SK-N-MC (cell line): ENCODE results near the gene KIF19.
A peak's percentile ranks its signal among the peaks of the same experiment; 100 is the strongest.

Experiments used
- DNase-seq: peaks from one replicate; pipeline ENCODE4 v3.0.0-alpha.2; 2011; ENCODE audit warnings: low read depth, low spot score
- H3K27ac ChIP-seq: fragments of 200-600 bp; sonication (generic); 2 replicates; pipeline ENCODE4 v1.5.1; 2016; ENCODE audit warnings: mixed run types
- H3K36me3 ChIP-seq: fragments of 200-600 bp; sonication (generic); 2 replicates; pipeline ENCODE4 v1.6.1; 2017; ENCODE audit warnings: antibody characterized with exemption, low read length, mixed read lengths; ENCODE audit not compliant: insufficient read depth
- H3K4me3 ChIP-seq: fragments of 200-600 bp; sonication (generic); 2 replicates; pipeline ENCODE4 v1.5.1; 2016
- H3K9ac ChIP-seq: fragments of 200-600 bp; sonication (generic); 2 replicates; pipeline ENCODE4 v1.8.0; 2017; ENCODE audit warnings: mixed run types, mixed read lengths; ENCODE audit not compliant: insufficient read length
- H3K9me3 ChIP-seq: fragments of 200-600 bp; sonication (generic); 2 replicates; pipeline ENCODE4 v1.6.1; 2017; ENCODE audit warnings: low read depth, mild to moderate bottlenecking, antibody characterized with exemption, low read length, moderate library complexity, mixed read lengths
- EZH2 ChIP-seq: fragments of 200-600 bp; sonication (generic); IDR thresholded peaks from one replicate; pipeline ENCODE4 v1.6.1; 2017; ENCODE audit warnings: antibody characterized with exemption
- FOXP2 ChIP-seq: optimal IDR thresholded peaks from 2 replicates; pipeline ENCODE3; 2011; ENCODE audit warnings: mild to moderate bottlenecking, moderate library complexity; ENCODE audit not compliant: insufficient read depth; ENCODE audit errors: extremely low read length, control extremely low read depth
- POLR2AphosphoS5 ChIP-seq: IDR thresholded peaks from 2 replicates; pipeline ENCODE4 v1.6.1; 2012; ENCODE audit warnings: mild to moderate bottlenecking, low read depth, low read length, borderline replicate concordance

Gene KIF19

DNA sequence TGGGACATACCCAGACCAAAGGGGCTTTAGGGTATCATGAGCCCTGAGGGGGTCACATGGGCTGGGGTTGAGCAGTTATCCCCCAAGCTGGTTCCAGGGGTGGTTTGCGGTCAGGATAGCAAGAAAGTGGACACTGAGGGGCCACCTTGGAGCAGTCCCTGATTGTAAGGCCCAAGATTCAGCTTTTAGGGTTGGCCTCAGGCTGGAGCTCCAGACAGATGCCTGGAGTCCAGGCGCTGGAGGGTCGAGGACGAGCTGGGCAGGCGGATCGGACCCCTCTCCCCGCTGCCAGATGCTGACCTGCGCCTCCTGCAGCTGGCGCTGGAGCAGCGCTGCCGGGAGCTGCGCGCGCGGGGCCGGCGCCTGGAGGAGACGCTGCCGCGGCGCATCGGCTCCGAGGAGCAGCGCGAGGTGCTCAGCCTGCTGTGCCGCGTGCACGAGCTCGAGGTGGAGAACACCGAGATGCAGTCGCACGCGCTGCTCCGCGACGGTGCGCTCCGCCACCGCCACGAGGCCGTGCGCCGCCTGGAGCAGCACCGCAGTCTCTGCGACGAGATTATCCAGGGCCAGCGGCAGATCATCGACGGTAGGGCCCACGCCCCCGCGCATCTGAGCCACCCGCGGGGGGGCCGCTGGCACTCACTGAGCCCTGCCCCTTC, 25.7 kb downstream of the KIF19 start:
- no peaks in the 10 kb centered on the region for H3K9me3 ChIP-seq
- no peaks in the 10 kb centered on the region for H3K36me3 ChIP-seq
- H3K9ac ChIP-seq = no peak overlapping the region
- TF ChIP-seq FOXP2 = no peak
- no peak for TF ChIP-seq EZH2
- no peak for TF ChIP-seq POLR2AphosphoS5
- H3K4me3 ChIP-seq = no peak overlapping the region
- H3K27ac ChIP-seq = no peak overlapping the region
- DNase-seq = no peak

DNA sequence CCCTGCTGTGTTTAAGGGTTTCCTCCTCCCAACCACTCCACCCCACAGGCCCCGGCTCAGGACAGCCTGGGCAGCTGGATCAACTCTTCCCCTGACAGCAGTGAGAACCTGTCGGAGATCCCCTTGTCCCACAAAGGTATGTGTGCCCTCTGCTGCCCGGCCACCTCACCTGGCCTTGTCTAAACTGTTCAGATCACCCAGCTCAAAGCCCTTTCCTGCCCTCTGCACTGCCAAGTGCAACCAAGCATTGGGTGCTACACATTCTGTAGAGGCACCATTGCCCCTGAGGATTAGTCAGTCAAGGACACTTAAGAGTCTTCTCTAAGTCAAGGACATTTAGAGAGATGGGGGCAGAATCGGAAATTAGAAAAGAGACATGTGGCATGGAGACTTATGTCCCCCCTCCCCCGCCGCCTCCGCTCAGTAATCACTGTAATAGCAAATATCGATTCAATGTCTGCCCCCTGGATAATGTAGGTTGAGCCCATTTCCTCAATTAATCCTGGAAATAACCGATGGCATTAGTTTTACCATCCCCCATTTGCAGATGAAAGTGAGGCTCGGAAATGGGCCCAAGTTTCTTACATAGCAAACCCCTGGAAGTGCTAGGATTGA, 27.5 kb downstream of the KIF19 start:
- no peak overlapping the region for H3K9ac ChIP-seq
- no peak overlapping the region for H3K27ac ChIP-seq
- no peaks in the 10 kb centered on the region for H3K9me3 ChIP-seq
- no peak for DNase-seq
- no peak for TF ChIP-seq POLR2AphosphoS5
- TF ChIP-seq EZH2 = no peak
- no peak for TF ChIP-seq FOXP2
- no peaks in the 10 kb centered on the region for H3K36me3 ChIP-seq
- H3K4me3 ChIP-seq = no peak overlapping the region

DNA sequence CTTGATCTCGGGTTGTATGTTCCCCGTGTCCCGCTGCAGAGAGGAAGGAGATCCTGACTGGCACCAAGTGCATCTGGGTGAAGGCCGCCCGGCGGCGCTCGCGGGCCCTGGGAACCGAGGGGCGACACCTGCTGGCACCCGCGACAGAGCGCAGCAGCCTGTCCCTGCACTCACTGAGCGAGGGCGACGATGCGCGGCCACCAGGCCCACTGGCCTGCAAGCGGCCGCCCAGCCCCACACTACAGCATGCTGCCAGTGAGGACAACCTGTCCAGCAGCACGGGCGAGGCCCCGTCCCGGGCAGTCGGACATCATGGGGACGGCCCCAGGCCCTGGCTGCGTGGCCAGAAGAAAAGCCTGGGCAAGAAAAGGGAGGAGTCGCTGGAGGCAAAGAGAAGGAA, 28.1 kb downstream of the KIF19 start:
- TF ChIP-seq FOXP2 (no peak), EZH2 (no peak), POLR2AphosphoS5 (no peak)
- H3K4me3 ChIP-seq = no peak overlapping the region
- H3K9ac ChIP-seq = no peak overlapping the region
- H3K36me3 ChIP-seq = no peaks in the 10 kb centered on the region
- H3K9me3 ChIP-seq = no peaks in the 10 kb centered on the region
- no peak for DNase-seq
- no peak overlapping the region for H3K27ac ChIP-seq

DNA sequence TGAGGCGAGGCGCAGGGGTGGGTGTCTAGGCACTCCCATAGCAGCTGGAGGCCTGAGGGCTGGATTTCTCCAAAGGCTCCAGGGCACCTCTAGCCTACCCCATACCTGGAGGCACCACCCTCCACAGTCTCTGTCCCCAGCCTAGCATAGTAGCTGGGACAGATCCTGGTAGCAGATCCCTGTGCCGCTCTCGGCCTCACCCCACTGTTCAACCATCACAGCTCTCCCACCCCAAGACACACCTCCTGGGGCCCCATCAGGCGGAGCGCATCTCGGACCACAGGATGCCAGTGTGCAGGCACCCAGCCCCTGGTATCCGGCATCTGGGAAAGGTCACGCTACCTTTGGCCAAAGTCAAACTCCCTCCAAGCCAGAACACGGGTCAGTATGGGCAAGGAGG, 28.5 kb downstream of the KIF19 start:
- H3K27ac ChIP-seq = no peak overlapping the region
- no peaks in the 10 kb centered on the region for H3K9me3 ChIP-seq
- DNase-seq = no peak
- TF ChIP-seq POLR2AphosphoS5 = no peak
- TF ChIP-seq FOXP2 = no peak
- TF ChIP-seq EZH2 = no peak
- H3K4me3 ChIP-seq = no peak overlapping the region
- no peak overlapping the region for H3K9ac ChIP-seq
- no peaks in the 10 kb centered on the region for H3K36me3 ChIP-seq

DNA sequence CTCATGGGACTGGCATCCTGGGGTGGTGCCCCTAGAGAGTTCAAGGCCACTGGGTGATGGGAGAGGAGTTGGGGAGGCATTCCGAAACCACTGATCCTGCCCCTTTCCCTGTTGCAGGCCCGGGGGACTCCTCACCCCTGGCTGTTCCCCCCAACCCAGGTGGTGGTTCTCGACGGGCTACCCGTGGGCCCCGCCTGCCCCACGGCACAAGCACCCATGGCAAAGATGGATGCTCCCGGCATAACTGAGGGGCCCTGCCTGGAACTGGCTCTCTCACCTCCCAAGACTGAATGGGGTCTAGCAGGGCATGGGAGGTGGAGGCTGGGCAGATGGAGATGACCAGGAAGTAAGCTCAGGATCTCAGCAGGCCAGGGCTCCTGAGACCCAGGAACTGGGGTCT, 29.0 kb downstream of the KIF19 start:
- Histone ChIP-seq H3K9me3 (no peaks in the 10 kb centered on the region), H3K36me3 (no peaks in the 10 kb centered on the region), H3K9ac (no peak overlapping the region), H3K27ac (no peak overlapping the region), H3K4me3 (no peak overlapping the region)
- TF ChIP-seq POLR2AphosphoS5 (0 out of 2 replicates have a peak, but pooled peaks have one; percentile 8), EZH2 (no peak)
- no peak for DNase-seq

DNA sequence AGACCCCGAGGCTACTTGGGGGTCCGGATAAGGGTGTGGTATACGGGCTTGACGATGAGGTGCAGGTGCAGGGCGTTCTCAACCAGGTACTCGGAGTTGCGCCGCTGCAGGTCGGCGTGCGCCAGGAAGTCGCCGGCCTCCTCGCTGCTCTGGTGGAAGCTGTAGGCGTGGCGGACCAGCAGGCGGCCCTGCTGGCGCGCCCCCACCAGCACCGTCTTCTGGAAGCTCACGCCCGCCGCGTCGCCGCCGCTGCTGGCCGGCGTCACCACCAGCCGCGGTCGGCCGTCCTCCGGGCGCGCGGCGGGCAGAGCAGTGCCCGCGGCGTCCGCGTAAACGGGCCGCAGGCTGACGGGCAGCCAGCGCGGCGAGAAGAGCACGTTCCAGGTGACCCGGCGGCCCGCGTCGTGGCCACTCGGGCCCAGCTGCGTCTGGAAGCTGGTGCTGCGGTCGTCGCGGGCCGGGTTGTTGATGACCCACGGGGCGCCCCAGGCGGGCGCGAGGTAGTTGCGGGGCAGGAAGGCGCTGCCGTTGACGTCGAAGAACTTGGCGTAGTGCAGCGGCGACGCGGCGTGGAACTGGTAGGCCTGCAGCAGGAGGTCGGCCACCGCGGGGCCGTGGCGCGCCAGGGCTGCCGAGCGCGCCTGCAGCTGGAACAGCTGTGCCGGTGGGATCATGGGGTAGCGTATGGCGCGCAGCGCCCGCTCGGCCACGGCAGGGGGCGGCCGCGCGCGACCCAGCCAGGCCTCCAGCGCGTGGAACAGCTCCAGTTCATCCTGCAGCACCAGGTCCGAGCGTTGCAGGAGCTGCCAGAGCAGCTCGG, 30.8 kb downstream of the KIF19 start:
- Histone ChIP-seq H3K4me3 (no peak overlapping the region), H3K9me3 (no peaks in the 10 kb centered on the region), H3K27ac (no peak overlapping the region), H3K36me3 (no peaks in the 10 kb centered on the region), H3K9ac (no peak overlapping the region)
- no peak for DNase-seq
- TF ChIP-seq POLR2AphosphoS5 (no peak), EZH2 (no peak), FOXP2 (no peak)

DNA sequence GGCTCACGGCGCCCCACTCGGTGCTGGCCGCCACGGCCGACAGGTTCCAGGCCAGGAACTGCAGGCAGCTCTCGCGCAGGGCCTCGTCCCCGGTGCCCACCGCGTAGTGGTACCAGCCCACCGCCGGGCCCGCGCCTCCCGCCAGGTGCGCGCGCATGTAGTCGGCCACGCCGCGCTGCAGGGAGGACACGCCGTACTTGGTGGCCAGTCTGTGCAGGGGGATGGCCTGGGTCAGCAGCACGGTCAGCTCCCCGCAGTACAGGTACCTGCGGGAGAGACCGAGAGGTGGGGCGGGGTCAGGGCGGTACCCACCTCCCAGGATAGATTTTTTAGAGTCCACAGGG, 31.4 kb downstream of the KIF19 start:
- TF ChIP-seq FOXP2 = no peak
- H3K27ac ChIP-seq = no peak overlapping the region
- H3K36me3 ChIP-seq = no peaks in the 10 kb centered on the region
- no peaks in the 10 kb centered on the region for H3K9me3 ChIP-seq
- H3K4me3 ChIP-seq = no peak overlapping the region
- no peak overlapping the region for H3K9ac ChIP-seq
- no peak for DNase-seq

DNA sequence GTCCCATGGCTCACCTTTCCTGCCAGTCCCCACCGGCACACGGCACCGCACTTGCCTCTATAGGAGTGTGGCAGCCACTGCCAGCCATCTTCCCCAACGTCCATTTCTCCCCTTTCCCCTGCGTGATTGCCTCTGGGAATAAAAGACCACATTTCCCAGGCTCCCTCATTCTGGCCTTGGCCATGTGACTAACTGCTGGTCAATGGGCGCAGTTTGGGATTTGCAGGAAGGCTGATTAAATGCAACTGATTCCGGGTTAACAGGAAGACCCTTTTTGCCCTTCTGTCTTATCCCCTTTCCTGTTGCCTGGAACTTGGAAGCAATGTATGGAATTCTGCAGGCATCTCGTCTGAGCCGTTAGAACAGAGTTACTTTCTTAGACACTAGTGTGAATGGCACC, 32.7 kb downstream of the KIF19 start:
- no peak for DNase-seq
- no peaks in the 10 kb centered on the region for H3K36me3 ChIP-seq
- H3K9ac ChIP-seq = no peak overlapping the region
- no peak for TF ChIP-seq POLR2AphosphoS5
- no peak for TF ChIP-seq EZH2
- no peak for TF ChIP-seq FOXP2
- no peak overlapping the region for H3K4me3 ChIP-seq
- no peaks in the 10 kb centered on the region for H3K9me3 ChIP-seq
- no peak overlapping the region for H3K27ac ChIP-seq
